IMR-90 (cell line): ENCODE measurements around the gene GLE1. TPM values are rescaled to one million over a fixed set of nuclear protein-coding genes. Genes with fewer than 3 reads are reported as not detected.

Experiments used
- ATAC-seq: fragments of 200-7000 bp; cut with Tn5 transposase; 2 replicates; pipeline ENCODE4 v1.9.1; 2020; ENCODE audit warnings: low read depth, mild to moderate bottlenecking, moderate library complexity
- BruUV-seq: library from RNA; stranded (reverse); fragments of 400-500 nt; replicated peaks from 2 replicates; lab custom pipeline; 2021; lab: Mats Ljungman, UMichigan
- CTCF ChIA-PET: fragments of 300-600 bp; formaldehyde crosslinking; extraction: SDS; loops from one replicate; lab custom pipeline; 2021; ENCODE audit warnings: antibody characterized with exemption; lab: Yijun Ruan, JAX
- POLR2A ChIA-PET: fragments of 300-600 bp; sonication (Branson Sonifier 250); formaldehyde crosslinking; loops from one replicate; lab custom pipeline; 2022; ENCODE audit warnings: antibody characterized with exemption; ENCODE audit not compliant: unreplicated experiment; lab: Charles Lee
- DNase-seq: peaks from one replicate; pipeline ENCODE4 v3.0.0; 2013
- H2AFZ ChIP-seq: replicated peaks from 2 replicates; pipeline ENCODE3; 2013; ENCODE audit warnings: low read length, mild to moderate bottlenecking; ENCODE audit not compliant: poor library complexity
- H2AK5ac ChIP-seq: 2 replicates; pipeline ENCODE4 v1.6.1; 2013; ENCODE audit warnings: low read depth, low read length, inconsistent platforms
- H2AK9ac ChIP-seq: replicated peaks from 2 replicates; pipeline ENCODE3; 2013; ENCODE audit warnings: mild to moderate bottlenecking, low read depth, low read length, moderate library complexity; ENCODE audit not compliant: poor library complexity
- H2BK120ac ChIP-seq: 2 replicates; pipeline ENCODE4 v1.6.1; 2013; ENCODE audit warnings: low read depth, low read length, inconsistent platforms
- H2BK15ac ChIP-seq: 3 replicates; pipeline ENCODE4 v1.6.1; 2013; ENCODE audit warnings: low read depth, low read length, inconsistent platforms
- H2BK20ac ChIP-seq: 2 replicates; pipeline ENCODE4 v1.6.1; 2013; ENCODE audit warnings: low read depth, mild to moderate bottlenecking, inconsistent platforms, low read length, moderate library complexity
- H2BK5ac ChIP-seq: 2 replicates; pipeline ENCODE4 v1.6.1; 2013; ENCODE audit warnings: mild to moderate bottlenecking, low read depth, low read length, inconsistent platforms; ENCODE audit not compliant: poor library complexity, severe bottlenecking
- H3K14ac ChIP-seq: replicated peaks from 2 replicates; pipeline ENCODE4 v1.6.1; 2013; ENCODE audit warnings: low read depth, low read length, inconsistent platforms
- H3K18ac ChIP-seq: 2 replicates; pipeline ENCODE4 v1.6.1; 2013; ENCODE audit warnings: low read depth, low read length, control low read depth
- H3K23ac ChIP-seq: 2 replicates; pipeline ENCODE4 v1.6.1; 2013; ENCODE audit warnings: low read depth, low read length, inconsistent platforms
- H3K27ac ChIP-seq: 2 replicates; pipeline ENCODE4 v1.5.1; 2013; ENCODE audit warnings: mild to moderate bottlenecking, control low read depth, low read length; ENCODE audit not compliant: insufficient read depth
- H3K27me3 ChIP-seq: 2 replicates; pipeline ENCODE4 v1.6.1; 2013; ENCODE audit warnings: low read length; ENCODE audit not compliant: control insufficient read depth, insufficient read depth
- H3K36me3 ChIP-seq: 2 replicates; pipeline ENCODE4 v1.6.1; 2013; ENCODE audit warnings: low read length, mixed read lengths; ENCODE audit not compliant: control insufficient read depth, insufficient read depth
- H3K4ac ChIP-seq: 2 replicates; pipeline ENCODE4 v1.6.1; 2013; ENCODE audit warnings: low read depth, low read length, inconsistent platforms
- H3K4me1 ChIP-seq: 2 replicates; pipeline ENCODE4 v1.6.1; 2013; ENCODE audit warnings: low read length, mixed read lengths; ENCODE audit not compliant: control insufficient read depth, insufficient read depth
- H3K4me2 ChIP-seq: 2 replicates; pipeline ENCODE4 v1.6.1; 2013; ENCODE audit warnings: low read depth, mild to moderate bottlenecking, control low read depth, low read length, moderate library complexity
- H3K4me3 ChIP-seq: 2 replicates; pipeline ENCODE4 v1.5.1; 2013; ENCODE audit warnings: low read depth, mild to moderate bottlenecking, control low read depth, low read length, moderate library complexity; ENCODE audit not compliant: insufficient read depth
- H3K56ac ChIP-seq: 2 replicates; pipeline ENCODE4 v1.6.1; 2013; ENCODE audit warnings: low read length, inconsistent platforms; ENCODE audit not compliant: insufficient read depth; ENCODE audit errors: extremely low read depth
- H3K79me1 ChIP-seq, 2 experiments: 2 replicates each; pipeline ENCODE4 v1.6.1; 2013; ENCODE audit warnings: low read length in 2 of 2, inconsistent platforms in 1 of 2, low read depth in 1 of 2
- H3K9ac ChIP-seq: 2 replicates; pipeline ENCODE4 v1.6.1; 2013; ENCODE audit warnings: low read depth, low read length, control low read depth
- H3K9me1 ChIP-seq: 2 replicates; pipeline ENCODE4 v1.6.1; 2013; ENCODE audit warnings: low read length, inconsistent platforms; ENCODE audit not compliant: insufficient read depth
- H3K9me3 ChIP-seq: 2 replicates; pipeline ENCODE4 v1.6.1; 2013; ENCODE audit warnings: low read length; ENCODE audit not compliant: control insufficient read depth, insufficient read depth
- H4K20me1 ChIP-seq: 2 replicates; pipeline ENCODE4 v1.6.1; 2013; ENCODE audit warnings: low read length, inconsistent platforms; ENCODE audit not compliant: insufficient read depth
- H4K5ac ChIP-seq: 2 replicates; pipeline ENCODE4 v1.6.1; 2013; ENCODE audit warnings: mild to moderate bottlenecking, low read depth, low read length, control low read depth
- H4K8ac ChIP-seq, 2 experiments: 2 replicates each; pipeline ENCODE4 v1.6.1; 2013; ENCODE audit warnings: low read depth in 2 of 2, low read length in 2 of 2, control low read depth in 1 of 2, inconsistent platforms in 1 of 2
- H4K91ac ChIP-seq: 2 replicates; pipeline ENCODE4 v1.6.1; 2013; ENCODE audit warnings: low read depth, low read length, inconsistent platforms; ENCODE audit not compliant: insufficient read depth
- BHLHE40 ChIP-seq: fragments of 150-350 bp; IDR thresholded peaks from 2 replicates; pipeline ENCODE4 v1.6.1; 2016; ENCODE audit warnings: mild to moderate bottlenecking, low read depth, low read length
- CEBPB ChIP-seq: IDR thresholded peaks from 2 replicates; pipeline ENCODE4 v1.6.1; 2012; ENCODE audit warnings: low read depth, low read length, improper control_type of control experiment
- CTCF ChIP-seq: conservative IDR thresholded peaks from 2 replicates; pipeline ENCODE4 v1.5.1; 2012; ENCODE audit warnings: mild to moderate bottlenecking, low read depth, low read length, improper control_type of control experiment
- ELK1 ChIP-seq: fragments of 150-350 bp; IDR thresholded peaks from 2 replicates; pipeline ENCODE4 v1.6.1; 2016; ENCODE audit warnings: low read depth, mild to moderate bottlenecking, low read length, moderate library complexity, borderline replicate concordance
- FOS ChIP-seq: fragments of 150-350 bp; IDR thresholded peaks from 2 replicates; pipeline ENCODE4 v1.6.1; 2016; ENCODE audit warnings: low read depth, low read length
- MAZ ChIP-seq: IDR thresholded peaks from 2 replicates; pipeline ENCODE4 v1.6.1; 2012; ENCODE audit warnings: low read depth, mild to moderate bottlenecking, low read length, improper control_type of control experiment, moderate library complexity, borderline replicate concordance
- MXI1 ChIP-seq: IDR thresholded peaks from 2 replicates; pipeline ENCODE4 v1.6.1; 2012; ENCODE audit warnings: low read depth, mild to moderate bottlenecking, low read length, moderate library complexity, borderline replicate concordance
- NFE2L2 ChIP-seq: fragments of 150-350 bp; IDR thresholded peaks from 2 replicates; pipeline ENCODE4 v1.6.1; 2016; ENCODE audit warnings: low read depth, mild to moderate bottlenecking, low read length
- POLR2A ChIP-seq: IDR thresholded peaks from 2 replicates; pipeline ENCODE4 v1.6.1; 2012; ENCODE audit warnings: mild to moderate bottlenecking, low read depth, low read length
- RAD21 ChIP-seq: IDR thresholded peaks from 2 replicates; pipeline ENCODE4 v1.6.1; 2012; ENCODE audit warnings: low read length, improper control_type of control experiment
- RCOR1 ChIP-seq: IDR thresholded peaks from 2 replicates; pipeline ENCODE4 v1.6.1; 2012; ENCODE audit warnings: mild to moderate bottlenecking, low read length, improper control_type of control experiment; ENCODE audit not compliant: insufficient replicate concordance
- RFX5 ChIP-seq: IDR thresholded peaks from 2 replicates; pipeline ENCODE4 v1.8.0; 2012; ENCODE audit warnings: low read depth, mild to moderate bottlenecking, low read length, moderate library complexity
- SMC3 ChIP-seq: fragments of 150-350 bp; IDR thresholded peaks from 2 replicates; pipeline ENCODE4 v1.6.1; 2016; ENCODE audit warnings: low read depth, mild to moderate bottlenecking, antibody characterized with exemption, low read length, moderate library complexity
- USF2 ChIP-seq: fragments of 150-350 bp; IDR thresholded peaks from 2 replicates; pipeline ENCODE4 v1.6.1; 2017; ENCODE audit warnings: mild to moderate bottlenecking, antibody characterized with exemption, low read length, low read depth
- WGBS, 2 experiments: methylation state at CpG; one replicate each; pipeline versions ENCODE4 v1.1.5 to v1.1.7; 2013; ENCODE audit warnings: missing lambda C conversion rate in 2 of 2; ENCODE audit not compliant: insufficient read length in 1 of 2; ENCODE audit errors: extremely low coverage in 2 of 2; 5-methylcytosine and 5-hydroxymethylcytosine counted together
- dilution Hi-C: fragments of 300-500 bp; cut with HindIII; formaldehyde crosslinking; loops from one replicate; pipeline ENCODE4 v1.14.3; 2018; ENCODE audit warnings: low sequenced_read_pairs; ENCODE audit not compliant: unreplicated experiment
- in situ Hi-C: fragments of 300-500 bp; cut with MboI; formaldehyde crosslinking; loops from 3 replicates; pipeline ENCODE4 v1.14.3; 2019; ENCODE audit warnings: low sequenced_read_pairs, inconsistent platforms, mixed read lengths
- intact Hi-C: fragments of 100-400 bp; cut with micrococcal nuclease; formaldehyde crosslinking; loops from 2 replicates; pipeline ENCODE4 v1.10.0; 2022
- polyA plus RNA-seq, 3 experiments: library from polyadenylated mRNA; depleted of rRNA; stranded (reverse); fragments of >200 nt; gene quantifications; 2 replicates each; pipeline ENCODE4 v1.2.3, GENCODE V29; 2012; ENCODE audit warnings: low replicate concordance in 1 of 3
- total RNA-seq: library from RNA; depleted of rRNA; stranded (reverse); fragments of >200 nt; gene quantifications from 2 replicates; pipeline ENCODE4 v1.2.3, GENCODE V29; 2012

The GLE1 gene
- total and polyA plus RNA-seq, 2 of the 4 experiments (the other 2 are of a cell fraction), result 14.3 to 39.4 TPM

- 0 out of 3 replicates have a peak overlapping the region, but pooled peaks have one; percentile 10 for H2BK15ac ChIP-seq
- ATAC-seq (no peak), DNase-seq (no peak)
- no CpG with 5 or more reads among the region's 2 CpGs for WGBS, 2 experiments
- peak overlapping the region; percentile 68 for H3K4ac ChIP-seq
- TF ChIP-seq CTCF (no peak), POLR2A (no peak), USF2 (no peak), FOS (no peak), CEBPB (no peak), RCOR1 (no peak), SMC3 (no peak), MAZ (no peak), RAD21 (no peak), NFE2L2 (no peak), ELK1 (no peak), MXI1 (no peak), RFX5 (no peak), BHLHE40 (no peak)
- H3K4me2 ChIP-seq, result no peak overlapping the region
- H3K4me3 ChIP-seq, result no peak overlapping the region
- H3K9me1 ChIP-seq, result peaks cover 4% of the 10 kb centered on the region; the same call in 1 of the 2 replicates
- H3K27me3 ChIP-seq, result no peaks in the 10 kb centered on the region
- peak overlapping the region; percentile 76 for H3K14ac ChIP-seq
- no TSS peak for BruUV-seq
- H3K9me3 ChIP-seq, result no peaks in the 10 kb centered on the region
- peaks cover 0 to 40% of the 10 kb centered on the region in 2 experiments; a peak in 2 of 4 replicates for H3K79me1 ChIP-seq
- in situ Hi-C loops, result loop anchor here (10.0 kb wide), 1 partner anchor 255 kb away; no protein-coding TSS in a partner anchor
- intact Hi-C loops, result no loop called here
- peak overlapping the region; percentile 61 for H2BK5ac ChIP-seq
- dilution Hi-C loops, result no loop called here
- H3K18ac ChIP-seq, result peak overlapping the region; percentile 51; the same call in 1 of the 2 replicates
- peak overlapping the region; percentile 85 for H2AFZ ChIP-seq
- no peak overlapping the region; the same call in 1 of the 2 replicates for H2BK20ac ChIP-seq
- peaks cover 13% of the 10 kb centered on the region for H3K4me1 ChIP-seq
- H2BK120ac ChIP-seq, result peak overlapping the region; percentile 65
- peak overlapping the region; percentile 87 for H2AK5ac ChIP-seq
- H3K56ac ChIP-seq, result peak overlapping the region; percentile 12; the same call in 1 of the 2 replicates
- H2AK9ac ChIP-seq, result peak overlapping the region; percentile 17
- peak overlapping the region; percentile 37; the same call in 1 of the 2 replicates for H4K91ac ChIP-seq
- no peaks in the 10 kb centered on the region for H3K36me3 ChIP-seq
- peak overlapping the region in 1 of 2 experiments; percentile 93; a peak in 2 of 4 replicates for H4K8ac ChIP-seq
- H3K27ac ChIP-seq, result no peak overlapping the region
- H3K9ac ChIP-seq, result no peak overlapping the region; the same call in 1 of the 2 replicates
- peak overlapping the region; percentile 37 for H4K5ac ChIP-seq
- peaks cover 25% of the 10 kb centered on the region for H4K20me1 ChIP-seq
- CTCF ChIA-PET, result interaction anchor here (1.2 kb wide), 1 partner anchor 10 kb away, joined by 4 read pairs; no protein-coding TSS in a partner anchor
- POLR2A ChIA-PET, result no interaction called here
- peak overlapping the region; percentile 64 for H3K23ac ChIP-seq
These were observed 45.7 kb downstream of the GLE1 start for GRCh38 chr9:128550226-128550625.
